HG03457 (cell line): ENCODE data around the gene CPD.
"Not testable (repeated sequence)": the region's sequence is repeated elsewhere in the genome, so short reads cannot be mapped to it uniquely, and the experiment has no call there.

Source experiments
- ATAC-seq: cut with Tn5 transposase; IDR thresholded peaks from one replicate; pipeline ENCODE4 v1.9.1; 2021; ENCODE audit warnings: moderate number of reproducible peaks; ENCODE audit not compliant: unreplicated experiment

CPD gene

GRCh38 chr17:30378825-30379302 lies at the start of gene CPD:
Gene CPD, plus strand, starts transcription at chr17:30378927. Its CDS starts 54 bp downstream, at chr17:30378981.
- ATAC-seq: no peak

GRCh38 chr17:30332057-30332542 lies 46.6 kb upstream of the CPD start:
- no peak for ATAC-seq

- ATAC-seq: no peak
Observed at GRCh38 chr17:30333503-30334360, 45.0 kb upstream of the CPD start, which contains the start of gene TMIGD1. Gene TMIGD1, minus strand, starts transcription at chr17:30334057. Its CDS starts 1,924 bp downstream, at chr17:30332133.

- ATAC-seq: no peak
Observed at GRCh38 chr17:30334421-30334820, 44.3 kb upstream of the CPD start.

- ATAC-seq: no peak
Observed at GRCh38 chr17:30336369-30337171, 42.2 kb upstream of the CPD start.

GRCh38 chr17:30337393-30337999 lies 41.2 kb upstream of the CPD start:
- no peak for ATAC-seq

GRCh38 chr17:30339086-30339485 lies 39.6 kb upstream of the CPD start:
- no peak for ATAC-seq

- ATAC-seq: no peak
Observed at GRCh38 chr17:30340801-30341356, 37.8 kb upstream of the CPD start.

GRCh38 chr17:30341703-30342249 lies 37.0 kb upstream of the CPD start:
- no peak for ATAC-seq

- ATAC-seq: not testable (repeated sequence)
Observed at GRCh38 chr17:30343244-30343643, 35.5 kb upstream of the CPD start.

GRCh38 chr17:30343796-30344195 lies 34.9 kb upstream of the CPD start:
- ATAC-seq: no peak

GRCh38 chr17:30344283-30345088 lies 34.2 kb upstream of the CPD start:
- no peak for ATAC-seq

GRCh38 chr17:30345089-30345433 lies 33.7 kb upstream of the CPD start:
- no peak for ATAC-seq

GRCh38 chr17:30345527-30346075 lies 33.1 kb upstream of the CPD start:
- no peak for ATAC-seq

- ATAC-seq: no peak
Observed at GRCh38 chr17:30346221-30346795, 32.4 kb upstream of the CPD start.

- no peak for ATAC-seq
Observed at GRCh38 chr17:30347488-30347887, 31.2 kb upstream of the CPD start.

GRCh38 chr17:30349252-30349651 lies 29.5 kb upstream of the CPD start:
- no peak for ATAC-seq

- not testable (repeated sequence) for ATAC-seq
Observed at GRCh38 chr17:30351263-30351662, 27.5 kb upstream of the CPD start.

- ATAC-seq: no peak
Observed at GRCh38 chr17:30351735-30352134, 27.0 kb upstream of the CPD start.
